ENCODE measurements around the gene RXRA. TPM values are rescaled to one million over a fixed set of nuclear protein-coding genes. Genes with fewer than 3 reads are reported as not detected.

RXRA gene
- total RNA-seq, 4 donors from 2014 or later = 27.3 to 70.5 (median 58.6) TPM

GRCh38 chr9:134320868-134321471, 5.3 kb upstream of the RXRA start:
- intact Hi-C loops (cut with DNase I; ENCODE audit: low total_unique reads) (loop anchor here (10.0 kb wide), 2 partner anchors 114 to 146 kb away; no protein-coding TSS in a partner anchor), in situ Hi-C loops (cut with MboI; ENCODE audit: low pct_ligation_motif_present in 1 of 4, low pct_unique_long_range_greater_than_20kb in 1 of 4, low sequenced_read_pairs in 3 of 4) (loop anchor here in 2 of 4 donors (25.0 kb wide), 1 partner anchor 134 kb away; no protein-coding TSS in a partner anchor)
- H3K4me3 ChIP-seq = no peak overlapping the region
- H3K36me3 ChIP-seq = no peaks in the 10 kb centered on the region
- H3K27me3 ChIP-seq = no peaks in the 10 kb centered on the region
- H3K9me3 ChIP-seq = no peaks in the 10 kb centered on the region
- peaks cover 12 to 47% (median 26%) of the 10 kb centered on the region in 4 donors for H3K4me1 ChIP-seq
- no peak for TF ChIP-seq EP300 (IDR thresholded peaks at IDR 0.05; ENCODE audit: low read depth)
- no peak for TF ChIP-seq POLR2AphosphoS5 (IDR thresholded peaks at IDR 0.05)
- no peak for TF ChIP-seq CTCF (IDR thresholded peaks at IDR 0.05)
- no peak for TF ChIP-seq POLR2A (IDR thresholded peaks at IDR 0.05)
- WGBS, 2 donors (ENCODE audit: low coverage in 1 of 2) = 70% methylated on average over 3 to 22 of the region's 22 CpGs
- H3K27ac ChIP-seq = no peak overlapping the region
- DNase-seq = no peak

GRCh38 chr9:134321531-134321930, 4.7 kb upstream of the RXRA start:
- DNase-seq = peak; percentile 10
- Histone ChIP-seq H3K36me3 (no peaks in the 10 kb centered on the region), H3K4me3 (no peak overlapping the region), H3K27me3 (no peaks in the 10 kb centered on the region), H3K4me1 (peaks cover 12 to 43% (median 25%) of the 10 kb centered on the region in 4 donors), H3K9me3 (no peaks in the 10 kb centered on the region), H3K27ac (no peak overlapping the region)
- TF ChIP-seq CTCF (IDR thresholded peaks at IDR 0.05) = no peak
- no peak for TF ChIP-seq POLR2AphosphoS5 (IDR thresholded peaks at IDR 0.05)
- no peak for TF ChIP-seq POLR2A (IDR thresholded peaks at IDR 0.05)
- TF ChIP-seq EP300 (IDR thresholded peaks at IDR 0.05; ENCODE audit: low read depth) = no peak
- intact Hi-C loops (cut with DNase I; ENCODE audit: low total_unique reads) = loop anchor here (10.0 kb wide), 2 partner anchors 113 to 147 kb away; no protein-coding TSS in a partner anchor
- 68 to 77% methylated on average over 8 to 10 of the region's 10 CpGs for WGBS, 2 donors (ENCODE audit: low coverage in 1 of 2)
- in situ Hi-C loops (cut with MboI; ENCODE audit: low pct_ligation_motif_present in 1 of 4, low pct_unique_long_range_greater_than_20kb in 1 of 4, low sequenced_read_pairs in 3 of 4) = loop anchor here in 2 of 4 donors (25.0 kb wide), 1 partner anchor 134 kb away; no protein-coding TSS in a partner anchor

DNA sequence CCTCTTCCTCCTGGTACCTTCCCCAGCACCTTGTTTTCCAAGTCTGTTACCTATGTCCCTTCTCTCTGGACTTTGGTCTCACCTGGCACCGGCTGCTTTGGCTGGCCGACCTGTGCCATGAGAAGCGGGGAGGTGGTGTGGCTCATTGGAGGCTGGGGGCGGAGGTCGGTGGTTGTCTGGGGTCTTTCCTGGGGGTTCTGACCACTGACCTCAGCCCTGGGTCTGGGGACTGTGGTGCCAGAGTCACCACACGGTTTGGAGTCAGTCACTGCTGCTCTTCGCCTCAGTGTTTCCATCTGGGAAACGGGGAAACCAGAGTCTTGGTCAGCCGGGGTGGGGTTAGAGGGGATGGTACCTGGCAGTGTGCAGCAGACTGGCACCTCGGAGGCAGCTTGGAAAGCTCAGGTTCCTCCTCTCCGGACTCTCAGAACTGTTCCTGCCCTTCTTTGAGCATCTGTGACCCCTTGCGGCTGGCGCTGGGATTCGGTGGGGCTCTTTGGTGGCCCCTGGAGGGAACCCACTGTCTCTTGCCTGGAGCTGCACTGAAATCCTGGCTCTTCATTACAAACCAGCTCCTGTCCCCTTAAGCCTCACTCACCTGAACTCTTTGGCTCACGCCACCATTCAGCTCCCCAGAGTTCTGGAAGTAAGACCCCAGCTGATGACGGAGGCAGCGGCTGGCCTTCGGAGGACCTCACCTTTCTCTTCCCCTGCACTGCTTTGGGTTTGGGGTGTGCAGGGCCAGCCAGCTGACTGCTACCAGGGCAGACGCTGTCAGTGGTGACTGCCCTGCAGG, 4.1 kb upstream of the RXRA start:
- H3K4me1 ChIP-seq = peaks cover 7 to 37% (median 23%) of the 10 kb centered on the region in 4 donors
- in situ Hi-C loops (cut with MboI; ENCODE audit: low pct_ligation_motif_present in 1 of 4, low pct_unique_long_range_greater_than_20kb in 1 of 4, low sequenced_read_pairs in 3 of 4) = loop anchor here in 2 of 4 donors (25.0 kb wide), 1 partner anchor 135 kb away; no protein-coding TSS in a partner anchor
- H3K27me3 ChIP-seq = no peaks in the 10 kb centered on the region
- WGBS, 2 donors (ENCODE audit: low coverage in 1 of 2) = 81% methylated on average over 19 of the region's 19 CpGs; no CpG with 5 or more reads in 1 of the 2 donors
- H3K27ac ChIP-seq = no peak overlapping the region
- no peaks in the 10 kb centered on the region for H3K36me3 ChIP-seq
- H3K9me3 ChIP-seq = no peaks in the 10 kb centered on the region
- TF ChIP-seq CTCF (IDR thresholded peaks at IDR 0.05) (no peak), EP300 (IDR thresholded peaks at IDR 0.05; ENCODE audit: low read depth) (no peak), POLR2AphosphoS5 (IDR thresholded peaks at IDR 0.05) (no peak), POLR2A (IDR thresholded peaks at IDR 0.05) (no peak)
- intact Hi-C loops (cut with DNase I; ENCODE audit: low total_unique reads) = loop anchor here (10.0 kb wide), 2 partner anchors 113 to 147 kb away; no protein-coding TSS in a partner anchor
- H3K4me3 ChIP-seq = no peak overlapping the region
- DNase-seq = peak; percentile 65

GRCh38 chr9:134322781-134323241, 3.4 kb upstream of the RXRA start:
- WGBS, 2 donors (ENCODE audit: low coverage in 1 of 2) = 67 to 90% methylated on average over 1 to 7 of the region's 7 CpGs
- Histone ChIP-seq H3K4me1 (peaks cover 10 to 38% (median 27%) of the 10 kb centered on the region in 4 donors), H3K9me3 (no peaks in the 10 kb centered on the region), H3K27ac (peak overlapping the region in 1 of 4 donors; percentile 98), H3K27me3 (no peaks in the 10 kb centered on the region), H3K4me3 (no peak overlapping the region), H3K36me3 (no peaks in the 10 kb centered on the region)
- TF ChIP-seq POLR2AphosphoS5 (IDR thresholded peaks at IDR 0.05) (no peak), POLR2A (IDR thresholded peaks at IDR 0.05) (no peak), EP300 (IDR thresholded peaks at IDR 0.05; ENCODE audit: low read depth) (no peak), CTCF (IDR thresholded peaks at IDR 0.05) (no peak)
- intact Hi-C loops (cut with DNase I; ENCODE audit: low total_unique reads) = loop anchor here (1.0 to 10.0 kb wide), 3 partner anchors 48 to 148 kb away; no protein-coding TSS in a partner anchor
- peak; percentile 8 for DNase-seq
- in situ Hi-C loops (cut with MboI; ENCODE audit: low pct_ligation_motif_present in 1 of 4, low pct_unique_long_range_greater_than_20kb in 1 of 4, low sequenced_read_pairs in 3 of 4) = loop anchor here in 2 of 4 donors (25.0 kb wide), 1 partner anchor 136 kb away; no protein-coding TSS in a partner anchor

Data from transverse colon (tissue), 4 donors.